Measurements from ENCODE around the gene EXPH5. TPM values are rescaled to one million over a fixed set of nuclear protein-coding genes. Genes with fewer than 3 reads are reported as not detected.

Gene EXPH5
- total RNA-seq, 1 experiment from 2014 or later: 18.3 TPM

DNA sequence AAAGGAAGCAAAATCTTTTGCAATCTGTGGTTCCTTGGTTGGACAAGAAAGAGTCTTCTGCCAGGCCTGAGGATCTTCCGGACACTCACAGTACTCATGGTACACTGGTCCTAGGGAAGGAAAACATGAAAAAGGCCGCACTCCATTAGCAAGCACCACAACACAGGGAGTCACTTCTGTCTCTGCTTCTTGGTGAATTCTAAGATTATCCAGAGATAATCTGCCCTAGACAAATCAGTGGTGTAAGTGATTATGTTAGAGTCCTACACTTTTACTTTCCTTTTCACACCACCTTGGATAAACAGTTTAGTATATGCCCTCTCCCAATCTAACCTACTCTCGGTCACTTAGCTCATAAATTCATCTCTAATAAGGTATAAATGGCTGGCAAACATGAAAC, 107.2 kb downstream of the EXPH5 start:
- Histone ChIP-seq H3K79me2 (ENCODE audit: insufficient read depth, low read length) (no peaks in the 10 kb centered on the region), H3K4me2 (ENCODE audit: low read length) (no peak overlapping the region), H3K36me3 (ENCODE audit: control insufficient read depth in 1 of 2, insufficient read depth in 2 of 2, low read length in 2 of 2) (no peaks in the 10 kb centered on the region), H3K27ac (ENCODE audit: low read depth, low read length) (no peak overlapping the region), H3K4me1 (ENCODE audit: control insufficient read depth in 1 of 2, insufficient read depth in 2 of 2, low read length in 2 of 2) (peaks cover 3% of the 10 kb centered on the region in 2 experiments; a peak in 1 of 4 replicates), H3K9me2 (ENCODE audit: insufficient read depth) (no peaks in the 10 kb centered on the region), H2AFZ (ENCODE audit: low read depth, low read length, poor library complexity, severe bottlenecking) (no peak overlapping the region), H3K9ac (ENCODE audit: low read length) (no peak overlapping the region), H4K20me1 (ENCODE audit: insufficient read depth) (no peaks in the 10 kb centered on the region), H3K4me3 (replicated peaks in 1 of 2; ENCODE audit: low read depth in 1 of 2, low read length in 2 of 2) (no peak overlapping the region), H3K9me3 (ENCODE audit: control insufficient read depth in 1 of 2, insufficient read depth in 1 of 2, low read depth in 1 of 2, low read length in 2 of 2) (no peaks in the 10 kb centered on the region), H3K27me3 (ENCODE audit: insufficient read depth, low read length) (no peaks in the 10 kb centered on the region)
- ATAC-seq (no peak), DNase-seq (ENCODE audit: low read depth, low spot score) (no peak)
- BruUV-seq (replicated peaks): no TSS peak
- POLR2A ChIA-PET: no interaction called here
- no peak for TF ChIP-seq EZH2phosphoT487 (IDR thresholded peaks at IDR 0.05; ENCODE audit: borderline replicate concordance)
- TF ChIP-seq, protein P1, sequence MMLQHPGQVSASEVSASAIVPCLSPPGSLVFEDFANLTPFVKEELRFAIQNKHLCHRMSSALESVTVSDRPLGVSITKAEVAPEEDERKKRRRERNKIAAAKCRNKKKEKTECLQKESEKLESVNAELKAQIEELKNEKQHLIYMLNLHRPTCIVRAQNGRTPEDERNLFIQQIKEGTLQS (IDR thresholded peaks at IDR 0.05): no peak
- TF ChIP-seq, protein P2, sequence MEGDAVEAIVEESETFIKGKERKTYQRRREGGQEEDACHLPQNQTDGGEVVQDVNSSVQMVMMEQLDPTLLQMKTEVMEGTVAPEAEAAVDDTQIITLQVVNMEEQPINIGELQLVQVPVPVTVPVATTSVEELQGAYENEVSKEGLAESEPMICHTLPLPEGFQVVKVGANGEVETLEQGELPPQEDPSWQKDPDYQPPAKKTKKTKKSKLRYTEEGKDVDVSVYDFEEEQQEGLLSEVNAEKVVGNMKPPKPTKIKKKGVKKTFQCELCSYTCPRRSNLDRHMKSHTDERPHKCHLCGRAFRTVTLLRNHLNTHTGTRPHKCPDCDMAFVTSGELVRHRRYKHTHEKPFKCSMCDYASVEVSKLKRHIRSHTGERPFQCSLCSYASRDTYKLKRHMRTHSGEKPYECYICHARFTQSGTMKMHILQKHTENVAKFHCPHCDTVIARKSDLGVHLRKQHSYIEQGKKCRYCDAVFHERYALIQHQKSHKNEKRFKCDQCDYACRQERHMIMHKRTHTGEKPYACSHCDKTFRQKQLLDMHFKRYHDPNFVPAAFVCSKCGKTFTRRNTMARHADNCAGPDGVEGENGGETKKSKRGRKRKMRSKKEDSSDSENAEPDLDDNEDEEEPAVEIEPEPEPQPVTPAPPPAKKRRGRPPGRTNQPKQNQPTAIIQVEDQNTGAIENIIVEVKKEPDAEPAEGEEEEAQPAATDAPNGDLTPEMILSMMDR (IDR thresholded peaks at IDR 0.05 in 2 of 3, conservative IDR thresholded peaks at IDR 0.05 in 1 of 3; ENCODE audit: borderline replicate concordance in 1 of 3, insufficient read depth in 1 of 3, low read depth in 2 of 3, low read length in 2 of 3): no peak
- intact Hi-C loops (cut with micrococcal nuclease): no loop called here
- CTCF ChIA-PET: no interaction called here
- RAD21 ChIA-PET (ENCODE audit: low non-redundant PET in 1 of 2, low total read pairs in 2 of 2, uncharacterized antibody in 2 of 2, unreplicated experiment in 2 of 2): no interaction called here

DNA sequence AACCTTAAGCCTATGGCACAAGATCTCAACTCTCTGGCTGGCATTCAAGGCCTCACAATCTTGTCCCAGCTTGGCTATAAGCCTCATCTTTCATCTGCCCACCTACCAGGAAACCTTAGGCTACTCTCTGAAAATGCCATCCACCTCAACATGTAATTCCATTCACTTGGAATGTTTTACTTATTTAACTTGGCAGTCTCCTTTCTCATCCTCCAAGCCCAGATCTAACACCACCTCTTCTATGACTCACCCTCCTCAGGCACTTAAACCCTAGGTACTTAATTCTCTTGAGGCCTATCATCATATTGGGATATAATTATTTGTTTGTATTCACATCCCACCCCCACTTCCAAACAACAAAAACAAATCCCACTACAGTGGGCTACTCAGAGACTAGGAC, 110.4 kb downstream of the EXPH5 start:
- RAD21 ChIA-PET (ENCODE audit: low non-redundant PET in 1 of 2, low total read pairs in 2 of 2, uncharacterized antibody in 2 of 2, unreplicated experiment in 2 of 2): no interaction called here
- CTCF ChIA-PET: no interaction called here
- TF ChIP-seq ELF1 (IDR thresholded peaks at IDR 0.05; ENCODE audit: borderline replicate concordance, low read depth) (no peak), FOSL1 (IDR thresholded peaks at IDR 0.05; ENCODE audit: low read depth) (no peak), EZH2phosphoT487 (IDR thresholded peaks at IDR 0.05; ENCODE audit: borderline replicate concordance) (no peak), CEBPB (IDR thresholded peaks at IDR 0.05; ENCODE audit: low read depth) (no peak), EZH2 (IDR thresholded peaks at IDR 0.05) (no peak), SIN3A (IDR thresholded peaks at IDR 0.05; ENCODE audit: low read depth) (no peak), EGR1 (IDR thresholded peaks at IDR 0.05; ENCODE audit: low read depth) (no peak)
- TF ChIP-seq, protein P3, sequence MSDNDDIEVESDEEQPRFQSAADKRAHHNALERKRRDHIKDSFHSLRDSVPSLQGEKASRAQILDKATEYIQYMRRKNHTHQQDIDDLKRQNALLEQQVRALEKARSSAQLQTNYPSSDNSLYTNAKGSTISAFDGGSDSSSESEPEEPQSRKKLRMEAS (IDR thresholded peaks at IDR 0.05): no peak
- TF ChIP-seq, protein P4, sequence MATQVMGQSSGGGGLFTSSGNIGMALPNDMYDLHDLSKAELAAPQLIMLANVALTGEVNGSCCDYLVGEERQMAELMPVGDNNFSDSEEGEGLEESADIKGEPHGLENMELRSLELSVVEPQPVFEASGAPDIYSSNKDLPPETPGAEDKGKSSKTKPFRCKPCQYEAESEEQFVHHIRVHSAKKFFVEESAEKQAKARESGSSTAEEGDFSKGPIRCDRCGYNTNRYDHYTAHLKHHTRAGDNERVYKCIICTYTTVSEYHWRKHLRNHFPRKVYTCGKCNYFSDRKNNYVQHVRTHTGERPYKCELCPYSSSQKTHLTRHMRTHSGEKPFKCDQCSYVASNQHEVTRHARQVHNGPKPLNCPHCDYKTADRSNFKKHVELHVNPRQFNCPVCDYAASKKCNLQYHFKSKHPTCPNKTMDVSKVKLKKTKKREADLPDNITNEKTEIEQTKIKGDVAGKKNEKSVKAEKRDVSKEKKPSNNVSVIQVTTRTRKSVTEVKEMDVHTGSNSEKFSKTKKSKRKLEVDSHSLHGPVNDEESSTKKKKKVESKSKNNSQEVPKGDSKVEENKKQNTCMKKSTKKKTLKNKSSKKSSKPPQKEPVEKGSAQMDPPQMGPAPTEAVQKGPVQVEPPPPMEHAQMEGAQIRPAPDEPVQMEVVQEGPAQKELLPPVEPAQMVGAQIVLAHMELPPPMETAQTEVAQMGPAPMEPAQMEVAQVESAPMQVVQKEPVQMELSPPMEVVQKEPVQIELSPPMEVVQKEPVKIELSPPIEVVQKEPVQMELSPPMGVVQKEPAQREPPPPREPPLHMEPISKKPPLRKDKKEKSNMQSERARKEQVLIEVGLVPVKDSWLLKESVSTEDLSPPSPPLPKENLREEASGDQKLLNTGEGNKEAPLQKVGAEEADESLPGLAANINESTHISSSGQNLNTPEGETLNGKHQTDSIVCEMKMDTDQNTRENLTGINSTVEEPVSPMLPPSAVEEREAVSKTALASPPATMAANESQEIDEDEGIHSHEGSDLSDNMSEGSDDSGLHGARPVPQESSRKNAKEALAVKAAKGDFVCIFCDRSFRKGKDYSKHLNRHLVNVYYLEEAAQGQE (IDR thresholded peaks at IDR 0.05; ENCODE audit: low read depth): no peak
- TF ChIP-seq, protein P5, sequence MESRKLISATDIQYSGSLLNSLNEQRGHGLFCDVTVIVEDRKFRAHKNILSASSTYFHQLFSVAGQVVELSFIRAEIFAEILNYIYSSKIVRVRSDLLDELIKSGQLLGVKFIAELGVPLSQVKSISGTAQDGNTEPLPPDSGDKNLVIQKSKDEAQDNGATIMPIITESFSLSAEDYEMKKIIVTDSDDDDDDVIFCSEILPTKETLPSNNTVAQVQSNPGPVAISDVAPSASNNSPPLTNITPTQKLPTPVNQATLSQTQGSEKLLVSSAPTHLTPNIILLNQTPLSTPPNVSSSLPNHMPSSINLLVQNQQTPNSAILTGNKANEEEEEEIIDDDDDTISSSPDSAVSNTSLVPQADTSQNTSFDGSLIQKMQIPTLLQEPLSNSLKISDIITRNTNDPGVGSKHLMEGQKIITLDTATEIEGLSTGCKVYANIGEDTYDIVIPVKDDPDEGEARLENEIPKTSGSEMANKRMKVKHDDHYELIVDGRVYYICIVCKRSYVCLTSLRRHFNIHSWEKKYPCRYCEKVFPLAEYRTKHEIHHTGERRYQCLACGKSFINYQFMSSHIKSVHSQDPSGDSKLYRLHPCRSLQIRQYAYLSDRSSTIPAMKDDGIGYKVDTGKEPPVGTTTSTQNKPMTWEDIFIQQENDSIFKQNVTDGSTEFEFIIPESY (IDR thresholded peaks at IDR 0.05; ENCODE audit: extremely low read depth, insufficient replicate concordance, low read length): no peak

More for the DNA sequence above, 110.4 kb downstream of the EXPH5 start:
- BruUV-seq (replicated peaks): no TSS peak
- peaks cover 3% of the 10 kb centered on the region in 2 experiments; a peak in 1 of 4 replicates for H3K4me1 ChIP-seq (ENCODE audit: control insufficient read depth in 1 of 2, insufficient read depth in 2 of 2, low read length in 2 of 2)
- intact Hi-C loops (cut with micrococcal nuclease): no loop called here
- DNase-seq (ENCODE audit: low read depth, low spot score) (no peak), ATAC-seq (no peak)
- no peak overlapping the region for H3K27ac ChIP-seq (ENCODE audit: low read depth, low read length)
- no peak overlapping the region for H3K4me2 ChIP-seq (ENCODE audit: low read length)
- H3K27me3 ChIP-seq (ENCODE audit: insufficient read depth, low read length): no peaks in the 10 kb centered on the region
- H3K4me3 ChIP-seq (replicated peaks in 1 of 2; ENCODE audit: low read depth in 1 of 2, low read length in 2 of 2): no peak overlapping the region
- POLR2A ChIA-PET: no interaction called here
- no peak overlapping the region for H2AFZ ChIP-seq (ENCODE audit: low read depth, low read length, poor library complexity, severe bottlenecking)
- no peaks in the 10 kb centered on the region for H4K20me1 ChIP-seq (ENCODE audit: insufficient read depth)
- no peaks in the 10 kb centered on the region for H3K79me2 ChIP-seq (ENCODE audit: insufficient read depth, low read length)
- H3K9me3 ChIP-seq (ENCODE audit: control insufficient read depth in 1 of 2, insufficient read depth in 1 of 2, low read depth in 1 of 2, low read length in 2 of 2): no peaks in the 10 kb centered on the region
- H3K36me3 ChIP-seq (ENCODE audit: control insufficient read depth in 1 of 2, insufficient read depth in 2 of 2, low read length in 2 of 2): no peaks in the 10 kb centered on the region; a peak in 1 of 4 replicates
- H3K9ac ChIP-seq (ENCODE audit: low read length): no peak overlapping the region
- H3K9me2 ChIP-seq (ENCODE audit: insufficient read depth): no peaks in the 10 kb centered on the region

All from HCT116 (cell line).